CD14-positive monocyte (primary cell): ENCODE data around the gene HS6ST1. TPM values are rescaled to one million over a fixed set of nuclear protein-coding genes. Genes with fewer than 3 reads are reported as not detected.

ENCODE experiments used
- DNase-seq, 3 donors: peaks; one replicate each; pipeline ENCODE4 v3.0.0-alpha.2; 2011 to 2022
- H2AFZ ChIP-seq: 2 replicates; pipeline ENCODE4 v1.6.0; 2012; ENCODE audit warnings: mild to moderate bottlenecking, low read depth, low read length, inconsistent platforms; ENCODE audit not compliant: insufficient read depth, poor library complexity, severe bottlenecking
- H3K27ac ChIP-seq, 2 donors: 1 replicate in 1 of 2; 2 replicates in 1 of 2; pipeline ENCODE4 v1.5.1; 2012 to 2013; ENCODE audit warnings: low read length in 2 of 2, control low read depth in 1 of 2, inconsistent platforms in 1 of 2, low read depth in 1 of 2, mild to moderate bottlenecking in 1 of 2
- H3K27me3 ChIP-seq, 2 donors: one replicate each; pipeline versions ENCODE4 v1.6.0 to v1.6.1; 2011 to 2013; ENCODE audit warnings: low read length in 2 of 2; ENCODE audit not compliant: control insufficient read depth in 2 of 2, insufficient read depth in 2 of 2
- H3K36me3 ChIP-seq, 2 donors: replicated peaks in 1 of 2; 1 replicate in 1 of 2; 2 replicates in 1 of 2; pipeline versions ENCODE4 v1.5.1 to v1.6.1; 2012 to 2013; ENCODE audit warnings: low read length in 2 of 2, control low read depth in 1 of 2, inconsistent platforms in 1 of 2, mild to moderate bottlenecking in 1 of 2; ENCODE audit not compliant: insufficient read depth in 2 of 2, control insufficient read depth in 1 of 2
- H3K4me1 ChIP-seq, 2 donors: 1 replicate in 1 of 2; 2 replicates in 1 of 2; pipeline versions ENCODE4 v1.5.1 to v1.6.1; 2012 to 2013; ENCODE audit warnings: low read length in 2 of 2, control low read depth in 1 of 2, inconsistent platforms in 1 of 2, mild to moderate bottlenecking in 1 of 2, moderate library complexity in 1 of 2; ENCODE audit not compliant: insufficient read depth in 2 of 2, control insufficient read depth in 1 of 2
- H3K4me2 ChIP-seq: replicated peaks from 2 replicates; pipeline ENCODE3; 2012; ENCODE audit warnings: low read length, moderate library complexity, mild to moderate bottlenecking; ENCODE audit not compliant: poor library complexity, severe bottlenecking; ENCODE audit errors: extremely low read depth
- H3K4me3 ChIP-seq, 3 experiments: fragments of 200-600 bp in 1 of 3; sonication (generic) in 1 of 3; replicated peaks in 1 of 3; 1 replicate in 2 of 3; 2 replicates in 1 of 3; pipeline ENCODE4 v1.5.1; 2011 to 2013; ENCODE audit warnings: low read length in 3 of 3, mild to moderate bottlenecking in 3 of 3, control low read depth in 2 of 3, low read depth in 2 of 3, inconsistent platforms in 1 of 3, moderate library complexity in 1 of 3
- H3K79me2 ChIP-seq: 2 replicates; pipeline ENCODE4 v1.6.0; 2012; ENCODE audit warnings: mild to moderate bottlenecking, control low read depth, inconsistent platforms, low read length, moderate library complexity; ENCODE audit not compliant: insufficient read depth
- H3K9ac ChIP-seq: 2 replicates; pipeline ENCODE4 v1.6.0; 2017; ENCODE audit warnings: low read length, mild to moderate bottlenecking; ENCODE audit not compliant: insufficient read depth, poor library complexity, severe bottlenecking
- H3K9me3 ChIP-seq, 2 donors: replicated peaks in 1 of 2; 1 replicate in 1 of 2; 2 replicates in 1 of 2; pipeline versions ENCODE4 v1.5.1 to v1.6.1; 2012 to 2013; ENCODE audit warnings: low read length in 2 of 2, control low read depth in 1 of 2; ENCODE audit not compliant: control insufficient read depth in 1 of 2, insufficient read depth in 1 of 2
- H4K20me1 ChIP-seq: 2 replicates; pipeline ENCODE4 v1.6.0; 2012; ENCODE audit warnings: mild to moderate bottlenecking, low read length, control low read depth, moderate library complexity; ENCODE audit not compliant: insufficient read depth
- H3K27ac Mint-ChIP-seq, 7 donors: one replicate each; pipeline ENCODE4 v1.8.0; 2020; ENCODE audit warnings: mild to moderate bottlenecking in 7 of 7, mixed read lengths in 7 of 7, moderate library complexity in 6 of 7, inconsistent platforms in 2 of 7
- H3K27me3 Mint-ChIP-seq, 3 donors: one replicate each; pipeline ENCODE4 v1.8.0; 2021 to 2022; ENCODE audit warnings: low read depth in 3 of 3, mild to moderate bottlenecking in 3 of 3, mixed read lengths in 3 of 3, moderate library complexity in 3 of 3, inconsistent platforms in 1 of 3
- H3K36me3 Mint-ChIP-seq, 2 donors: one replicate each; pipeline ENCODE4 v1.8.0; 2020; ENCODE audit warnings: mixed read lengths in 2 of 2, inconsistent platforms in 1 of 2, mild to moderate bottlenecking in 1 of 2
- H3K4me1 Mint-ChIP-seq: one replicate; pipeline ENCODE4 v1.8.0; 2020; ENCODE audit warnings: mild to moderate bottlenecking, mixed read lengths
- H3K4me3 Mint-ChIP-seq, 2 donors: one replicate each; pipeline ENCODE4 v1.8.0; 2020; ENCODE audit warnings: mild to moderate bottlenecking in 2 of 2, mixed read lengths in 2 of 2, moderate library complexity in 1 of 2
- H3K9me3 Mint-ChIP-seq, 7 donors: one replicate each; pipeline ENCODE4 v1.8.0; 2020 to 2022; ENCODE audit warnings: mixed read lengths in 7 of 7, mild to moderate bottlenecking in 6 of 7, moderate library complexity in 6 of 7, inconsistent platforms in 2 of 7
- CTCF ChIP-seq: fragments of 200-600 bp; IDR thresholded peaks from one replicate; pipeline ENCODE4 v1.8.0; 2022; ENCODE audit warnings: antibody characterized with exemption, mild to moderate bottlenecking
- WGBS: methylation state at CpG from one replicate; pipeline ENCODE4 v1.1.5; 2013; ENCODE audit warnings: missing lambda C conversion rate; ENCODE audit not compliant: insufficient coverage; 5-methylcytosine and 5-hydroxymethylcytosine counted together
- intact Hi-C, 2 donors: fragments of 100-400 bp; cut with micrococcal nuclease; formaldehyde crosslinking; loops; one replicate each; pipeline versions ENCODE4 v1.15.0 to v1.15.1; 2023
- polyA plus RNA-seq, 3 donors: library from polyadenylated mRNA; depleted of rRNA in 1 of 3; unstranded in 2 of 3; stranded (reverse) in 1 of 3; fragments of 300-500 nt in 2 of 3; fragments of >200 nt in 1 of 3; fragmentation: Illumina TruSeq in 2 of 3; gene quantifications; 1 replicate in 2 of 3; 2 replicates in 1 of 3; pipeline ENCODE4 v1.2.3, GENCODE V29; 2012 to 2021

The HS6ST1 gene
- polyA plus RNA-seq, 3 donors: 2.9 to 5.4 (median 4.0) TPM

GRCh38 chr2:128306931-128307460, 11.7 kb downstream of the HS6ST1 start:
- TF ChIP-seq CTCF: no peak
- Histone ChIP-seq H4K20me1 (peaks cover 100% of the 10 kb centered on the region), H3K27me3 (no peaks in the 10 kb centered on the region), H3K27ac (no peak overlapping the region), H3K36me3 (peaks cover 0 to 6% of the 10 kb centered on the region in 2 donors), H3K79me2 (peaks cover 27% of the 10 kb centered on the region), H2AFZ (no peak overlapping the region), H3K4me3 (no peak overlapping the region), H3K9ac (no peak overlapping the region), H3K4me2 (no peak overlapping the region), H3K4me1 (peaks cover 3 to 9% of the 10 kb centered on the region in 2 donors), H3K9me3 (no peaks in the 10 kb centered on the region)
- Mint-ChIP-seq H3K27ac (no peak overlapping the region), H3K27me3 (peaks cover 0 to 3% (median 2%) of the 10 kb centered on the region in 3 donors), H3K4me1 (peaks cover 11% of the 10 kb centered on the region), H3K36me3 (peaks cover 8 to 29% of the 10 kb centered on the region in 2 donors), H3K9me3 (no peaks in the 10 kb centered on the region), H3K4me3 (no peak overlapping the region)
- intact Hi-C loops: no loop called here
- no peak for DNase-seq
- 82% methylated on average over 6 of the region's 11 CpGs for WGBS

DNA sequence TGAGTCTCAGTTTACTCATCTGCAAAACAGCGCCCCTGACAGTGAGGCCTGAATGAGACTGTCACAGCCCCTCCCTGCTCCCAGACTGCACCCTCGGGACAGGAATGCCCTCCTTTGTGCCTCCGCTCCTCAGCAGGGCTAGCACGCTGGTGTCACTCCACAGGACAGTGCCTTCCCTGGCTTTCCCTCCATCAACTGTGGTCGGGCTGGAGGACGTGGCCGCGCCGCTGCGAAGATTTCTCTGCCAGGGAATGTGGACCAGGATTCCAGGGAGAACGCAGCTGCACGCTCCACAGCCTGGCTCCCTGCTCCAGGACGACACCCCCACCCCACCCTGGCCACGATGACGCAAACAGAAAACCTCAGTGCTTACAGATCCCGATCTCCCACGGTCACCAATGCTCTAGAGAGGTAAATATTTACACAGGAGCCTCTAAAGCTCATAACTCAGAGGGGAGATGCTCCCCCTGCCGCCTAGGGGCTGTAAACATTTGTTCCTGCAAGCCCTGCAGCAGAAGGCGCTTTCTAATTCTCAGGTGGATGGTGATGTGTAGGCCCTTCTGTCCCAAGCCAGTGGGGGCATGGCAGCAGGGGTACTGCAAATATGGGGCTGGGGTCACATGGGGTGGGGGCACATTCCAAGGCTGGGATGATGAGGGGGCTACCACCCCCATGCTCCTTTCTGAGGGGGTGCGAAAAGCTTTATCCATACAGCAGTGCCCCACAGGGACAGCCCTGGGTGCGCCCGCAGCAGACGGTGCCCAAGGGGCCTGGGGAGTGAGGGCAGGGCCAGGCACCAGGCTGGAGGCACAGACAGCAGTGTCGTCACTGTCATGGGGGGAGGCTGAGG, 12.4 kb downstream of the HS6ST1 start:
- Mint-ChIP-seq H3K4me1 (peaks cover 11% of the 10 kb centered on the region), H3K27me3 (peaks cover 0 to 4% (median 2%) of the 10 kb centered on the region in 3 donors), H3K36me3 (peaks cover 6 to 24% of the 10 kb centered on the region in 2 donors), H3K9me3 (no peaks in the 10 kb centered on the region), H3K27ac (no peak overlapping the region), H3K4me3 (no peak overlapping the region)
- H3K9ac ChIP-seq: no peak overlapping the region
- H3K27ac ChIP-seq: no peak overlapping the region
- H3K4me1 ChIP-seq: peaks cover 3 to 9% of the 10 kb centered on the region in 2 donors
- intact Hi-C loops: no loop called here
- H3K4me2 ChIP-seq: no peak overlapping the region
- no peaks in the 10 kb centered on the region for H3K27me3 ChIP-seq
- no peak overlapping the region for H2AFZ ChIP-seq
- 90% methylated on average over 16 of the region's 24 CpGs for WGBS
- no peaks in the 10 kb centered on the region for H3K9me3 ChIP-seq
- no peak overlapping the region for H3K4me3 ChIP-seq
- H3K79me2 ChIP-seq: peaks cover 20% of the 10 kb centered on the region
- H4K20me1 ChIP-seq: peaks cover 100% of the 10 kb centered on the region
- H3K36me3 ChIP-seq: peaks cover 0 to 6% of the 10 kb centered on the region in 2 donors
- no peak for DNase-seq
- no peak for TF ChIP-seq CTCF
